SU-DHL-6 (cell line): Measurements from ENCODE around the gene CHN1.

Source experiments
- EZH2phosphoT487 ChIP-seq: fragments of 200-600 bp; sonication (generic), shearing (Covaris generic); conservative IDR thresholded peaks from 2 replicates; pipeline ENCODE4 v1.6.1; 2018; ENCODE audit warnings: mild to moderate bottlenecking, antibody characterized with exemption, low read length, moderate library complexity, mixed read lengths
- TF ChIP-seq, protein P1 (sequence below): fragments of 200-600 bp; sonication (generic); IDR thresholded peaks from one replicate; pipeline ENCODE4 v1.5.1; 2017; ENCODE audit warnings: antibody characterized with exemption, mild to moderate bottlenecking, low read length, moderate library complexity; ENCODE audit not compliant: insufficient read depth, poor library complexity, severe bottlenecking

DNA sequence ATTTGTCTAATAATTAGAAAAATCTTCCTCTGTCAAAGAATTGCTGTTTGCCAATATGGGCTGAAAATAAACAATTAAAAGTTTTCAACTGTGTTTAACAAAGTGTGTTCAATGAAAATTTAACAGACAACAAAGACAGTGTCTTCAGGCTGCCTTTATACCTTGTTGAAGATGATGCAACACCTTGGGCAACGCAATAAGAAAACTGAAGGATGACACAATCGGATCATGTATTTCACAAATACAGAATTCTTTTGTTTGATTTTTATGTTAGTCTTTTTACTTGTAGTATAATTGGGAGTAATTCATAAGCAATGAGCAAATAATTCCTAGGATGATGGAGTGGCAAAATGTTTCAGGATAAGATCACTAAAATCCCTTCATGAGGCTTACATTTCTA is 27.8 kb downstream of the CHN1 start:
- TF ChIP-seq, protein P1, sequence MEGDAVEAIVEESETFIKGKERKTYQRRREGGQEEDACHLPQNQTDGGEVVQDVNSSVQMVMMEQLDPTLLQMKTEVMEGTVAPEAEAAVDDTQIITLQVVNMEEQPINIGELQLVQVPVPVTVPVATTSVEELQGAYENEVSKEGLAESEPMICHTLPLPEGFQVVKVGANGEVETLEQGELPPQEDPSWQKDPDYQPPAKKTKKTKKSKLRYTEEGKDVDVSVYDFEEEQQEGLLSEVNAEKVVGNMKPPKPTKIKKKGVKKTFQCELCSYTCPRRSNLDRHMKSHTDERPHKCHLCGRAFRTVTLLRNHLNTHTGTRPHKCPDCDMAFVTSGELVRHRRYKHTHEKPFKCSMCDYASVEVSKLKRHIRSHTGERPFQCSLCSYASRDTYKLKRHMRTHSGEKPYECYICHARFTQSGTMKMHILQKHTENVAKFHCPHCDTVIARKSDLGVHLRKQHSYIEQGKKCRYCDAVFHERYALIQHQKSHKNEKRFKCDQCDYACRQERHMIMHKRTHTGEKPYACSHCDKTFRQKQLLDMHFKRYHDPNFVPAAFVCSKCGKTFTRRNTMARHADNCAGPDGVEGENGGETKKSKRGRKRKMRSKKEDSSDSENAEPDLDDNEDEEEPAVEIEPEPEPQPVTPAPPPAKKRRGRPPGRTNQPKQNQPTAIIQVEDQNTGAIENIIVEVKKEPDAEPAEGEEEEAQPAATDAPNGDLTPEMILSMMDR: no peak
- TF ChIP-seq EZH2phosphoT487: no peak
